Hepatocyte (in vitro differentiated cells): ENCODE data around the gene NPTN.

ENCODE experiments used
- CTCF ChIP-seq: fragments of 200-600 bp; sonication (generic); IDR thresholded peaks from 2 replicates; pipeline ENCODE4 v1.5.1; 2016; ENCODE audit warnings: antibody characterized with exemption, mild to moderate bottlenecking; ENCODE audit not compliant: poor library complexity
- EZH2 ChIP-seq: fragments of 200-600 bp; sonication (generic); IDR thresholded peaks from 2 replicates; pipeline ENCODE4 v1.6.1; 2016; ENCODE audit warnings: antibody characterized with exemption, mild to moderate bottlenecking, borderline replicate concordance

- no peak for TF ChIP-seq CTCF
- no peak for TF ChIP-seq EZH2
Measured at GRCh38 chr15:73631915-73632669, 1.1 kb downstream of the NPTN start.
